SK-N-SH (cell line): ENCODE measurements around the gene DDA1. TPM values are rescaled to one million over a fixed set of nuclear protein-coding genes. Genes with fewer than 3 reads are reported as not detected.

Source experiments
- CTCF ChIA-PET: fragments of 300-600, 350-600 bp; formaldehyde crosslinking; extraction: SDS; loops from one replicate; lab custom pipeline; 2021; lab: Yijun Ruan, JAX
- POLR2A ChIA-PET: fragments of 350-600 bp; sonication (Branson Sonifier 250); formaldehyde crosslinking; extraction: SDS; loops from one replicate; lab custom pipeline; 2020; ENCODE audit warnings: antibody characterized with exemption, inconsistent platforms; lab: Yijun Ruan, JAX
- DNase-seq: peaks from one replicate; pipeline ENCODE4 v3.0.0; 2012
- H2AFZ ChIP-seq: fragments of 200-600 bp; sonication (generic); 2 replicates; pipeline ENCODE4 v1.8.1; 2016; ENCODE audit warnings: antibody characterized with exemption, mild to moderate bottlenecking, low read depth
- H3F3A ChIP-seq: fragments of 200-600 bp; sonication (generic); replicated peaks from 2 replicates; pipeline ENCODE3; 2016; ENCODE audit warnings: antibody characterized with exemption, mild to moderate bottlenecking; ENCODE audit not compliant: insufficient read depth
- H3K27ac ChIP-seq, 2 experiments: fragments of 200-500 bp in 1 of 2; fragments of 200-600 bp in 1 of 2; sonication (Bioruptor generic) in 1 of 2; sonication (generic), shearing (Covaris generic) in 1 of 2; 2 replicates each; pipeline versions ENCODE4 v1.5.1 to v1.6.1; 2014 to 2016; ENCODE audit warnings: low read depth in 2 of 2, inconsistent platforms in 1 of 2, low read length in 1 of 2, mild to moderate bottlenecking in 1 of 2, mixed read lengths in 1 of 2
- H3K27me3 ChIP-seq: fragments of 200-600 bp; sonication (generic), shearing (Covaris generic); 2 replicates; pipeline ENCODE4 v1.6.1; 2016; ENCODE audit warnings: mixed run types; ENCODE audit not compliant: insufficient read depth
- H3K36me3 ChIP-seq, 2 experiments: fragments of 200-500 bp in 1 of 2; fragments of 200-600 bp in 1 of 2; sonication (Bioruptor generic) in 1 of 2; sonication (generic) in 1 of 2; replicated peaks in 1 of 2; 2 replicates each; pipeline versions ENCODE3 to v1.5.1; 2014 to 2016; ENCODE audit warnings: low read length in 1 of 2, mild to moderate bottlenecking in 1 of 2; ENCODE audit not compliant: insufficient read depth in 2 of 2, control insufficient read depth in 1 of 2
- H3K4me1 ChIP-seq, 2 experiments: fragments of 200-500 bp in 1 of 2; fragments of 200-600 bp in 1 of 2; sonication (Bioruptor generic) in 1 of 2; sonication (generic), shearing (Covaris generic) in 1 of 2; 2 replicates each; pipeline versions ENCODE4 v1.5.1 to v1.6.1; 2014 to 2016; ENCODE audit warnings: low read depth in 1 of 2, low read length in 1 of 2, mixed run types in 1 of 2; ENCODE audit not compliant: insufficient read depth in 2 of 2, control insufficient read depth in 1 of 2
- H3K4me2 ChIP-seq: fragments of 200-600 bp; sonication (generic), shearing (Covaris generic); 2 replicates; pipeline ENCODE4 v1.6.1; 2017; ENCODE audit warnings: mixed run types
- H3K4me3 ChIP-seq, 2 experiments: fragments of 200-500 bp in 1 of 2; fragments of 200-600 bp in 1 of 2; sonication (Bioruptor generic) in 1 of 2; sonication (generic), shearing (Covaris generic) in 1 of 2; 2 replicates each; pipeline versions ENCODE4 v1.5.1 to v1.8.1; 2014 to 2016; ENCODE audit warnings: low read depth in 2 of 2, inconsistent platforms in 1 of 2, low read length in 1 of 2, mild to moderate bottlenecking in 1 of 2, mixed read lengths in 1 of 2, moderate library complexity in 1 of 2
- H3K79me2 ChIP-seq: fragments of 200-600 bp; sonication (generic); 2 replicates; pipeline ENCODE4 v1.8.1; 2017; ENCODE audit warnings: mild to moderate bottlenecking; ENCODE audit not compliant: insufficient read depth
- H3K9ac ChIP-seq: fragments of 200-600 bp; sonication (generic); 2 replicates; pipeline ENCODE4 v1.6.1; 2017; ENCODE audit warnings: mixed run types
- H3K9me2 ChIP-seq: fragments of 200-600 bp; sonication (generic); 2 replicates; pipeline ENCODE4 v1.6.1; 2017; ENCODE audit warnings: mixed run types
- H3K9me3 ChIP-seq: fragments of 200-600 bp; sonication (generic); 2 replicates; pipeline ENCODE4 v1.6.1; 2017; ENCODE audit warnings: mixed run types, mild to moderate bottlenecking, moderate library complexity
- H4K20me1 ChIP-seq: fragments of 200-600 bp; sonication (generic); 2 replicates; pipeline ENCODE4 v1.6.1; 2017; ENCODE audit warnings: mild to moderate bottlenecking, mixed run types; ENCODE audit not compliant: insufficient read depth
- ELF1 ChIP-seq: IDR thresholded peaks from 2 replicates; pipeline ENCODE4 v1.4.0; 2012
- EP300 ChIP-seq, 2 experiments: IDR thresholded peaks; 2 replicates each; pipeline versions ENCODE4 v1.4.0 to v1.6.1; 2012; ENCODE audit warnings: borderline replicate concordance in 1 of 2, low read depth in 1 of 2, low read length in 1 of 2
- FOXM1 ChIP-seq: IDR thresholded peaks from 2 replicates; pipeline ENCODE4 v1.4.0; 2012; ENCODE audit warnings: low read depth, mild to moderate bottlenecking
- NFIC ChIP-seq: IDR thresholded peaks from 2 replicates; pipeline ENCODE4 v1.4.0; 2012; ENCODE audit warnings: borderline replicate concordance
- NRF1 ChIP-seq: IDR thresholded peaks from 2 replicates; pipeline ENCODE4 v1.6.1; 2012; ENCODE audit warnings: low read depth, mild to moderate bottlenecking, low read length
- PBX3 ChIP-seq: IDR thresholded peaks from 2 replicates; pipeline ENCODE4; 2012
- RAD21 ChIP-seq: IDR thresholded peaks from 2 replicates; pipeline ENCODE4 v1.6.1; 2012; ENCODE audit warnings: mild to moderate bottlenecking, low read length
- YY1 ChIP-seq: IDR thresholded peaks from 2 replicates; pipeline ENCODE4 v1.4.0; 2012; ENCODE audit warnings: low read depth, mild to moderate bottlenecking
- WGBS: methylation state at CpG from one replicate; pipeline ENCODE4 v1.1.6; 2017; ENCODE audit warnings: low lambda C conversion rate; 5-methylcytosine and 5-hydroxymethylcytosine counted together
- polyA plus RNA-seq, 3 experiments: library from polyadenylated mRNA; depleted of rRNA; stranded (reverse); fragments of >200 nt; gene quantifications; 2 replicates each; pipeline ENCODE4 v1.2.3, GENCODE V29; 2012
- TF ChIP-seq, protein P1 (sequence below): IDR thresholded peaks from 2 replicates; pipeline ENCODE4 v1.4.0; 2012; ENCODE audit warnings: low read depth
- TF ChIP-seq, protein P2 (sequence below): IDR thresholded peaks from 2 replicates; pipeline ENCODE4 v1.6.1; 2012; ENCODE audit warnings: mild to moderate bottlenecking, low read depth, low read length, moderate library complexity

The DDA1 gene
- polyA plus RNA-seq, 1 of the 3 experiments (the other 2 are of a cell fraction), result 135 TPM

- TF ChIP-seq NRF1, result no peak
- TF ChIP-seq PBX3, result no peak
- TF ChIP-seq RAD21, result no peak
- no peak for TF ChIP-seq NFIC
- no peak for TF ChIP-seq ELF1
- TF ChIP-seq FOXM1, result no peak
- TF ChIP-seq EP300 (IDR thresholded peaks at IDR 0.05; ENCODE audit: borderline replicate concordance in 1 of 2, low read depth in 1 of 2, low read length in 1 of 2), result no peak
- TF ChIP-seq, all 33 proteins: peak for 0
- peaks cover 2% of the 10 kb centered on the region for H3F3A ChIP-seq
- no peak overlapping the region for H3K27ac ChIP-seq
- no peak overlapping the region for H3K4me3 ChIP-seq
- peaks cover 0 to 16% of the 10 kb centered on the region in 2 experiments; a peak in 1 of 4 replicates for H3K4me1 ChIP-seq
- H3K4me2 ChIP-seq, result no peak overlapping the region
- H3K9ac ChIP-seq, result no peak overlapping the region
- H3K9me2 ChIP-seq, result no peaks in the 10 kb centered on the region
- no peaks in the 10 kb centered on the region for H3K27me3 ChIP-seq
- ChIA-PET CTCF (interaction anchor here (1.2 kb wide), 1 partner anchor 55 kb away, joined by 5 read pairs; no protein-coding TSS in a partner anchor), POLR2A (interaction anchor here (0.8 kb wide), 1 partner anchor 22 kb away, joined by 3 read pairs; the partner anchor contains the start of gene DDA1)
- H3K9me3 ChIP-seq, result no peaks in the 10 kb centered on the region
- H2AFZ ChIP-seq, result no peak overlapping the region
- DNase-seq, result no peak
- no peaks in the 10 kb centered on the region for H3K79me2 ChIP-seq
- 85% methylated on average over 7 of the region's 13 CpGs for WGBS
- no peaks in the 10 kb centered on the region for H4K20me1 ChIP-seq
- H3K36me3 ChIP-seq, result peaks cover 0 to 9% of the 10 kb centered on the region in 2 experiments
These were observed 21.7 kb downstream of the DDA1 start for GRCh38 chr19:17331045-17331558.

DNA sequence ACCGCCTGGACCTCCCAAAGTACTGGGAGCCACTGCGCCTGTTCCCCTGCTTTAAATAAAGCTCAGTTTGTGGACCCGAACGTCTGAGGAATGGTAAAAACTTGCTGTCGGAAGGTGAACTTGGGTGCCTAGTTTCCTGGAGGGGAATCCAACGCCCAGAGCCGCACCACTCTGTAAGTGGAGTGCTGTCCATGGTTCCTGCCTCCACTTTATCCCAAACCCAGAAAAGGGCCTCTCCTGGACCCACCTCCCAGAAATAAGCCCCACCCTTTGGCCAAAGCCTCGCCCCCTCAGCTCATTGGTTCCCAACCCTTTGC lies 23.0 kb downstream of the DDA1 start:
- Histone ChIP-seq H3K27me3 (no peaks in the 10 kb centered on the region), H2AFZ (no peak overlapping the region), H3K79me2 (no peaks in the 10 kb centered on the region), H3K9ac (no peak overlapping the region), H3K4me3 (no peak overlapping the region), H3K4me1 (peaks cover 0 to 16% of the 10 kb centered on the region in 2 experiments; a peak in 1 of 4 replicates), H3F3A (peaks cover 8% of the 10 kb centered on the region), H3K9me2 (no peaks in the 10 kb centered on the region), H3K27ac (no peak overlapping the region), H3K36me3 (peaks cover 0 to 8% of the 10 kb centered on the region in 2 experiments), H4K20me1 (no peaks in the 10 kb centered on the region), H3K9me3 (no peaks in the 10 kb centered on the region), H3K4me2 (no peak overlapping the region)
- DNase-seq, result no peak
- POLR2A ChIA-PET, result interaction anchor here (0.5 to 1.6 kb wide), 3 partner anchors 23 to 129 kb away, joined by 3 to 8 read pairs (median 4); partner anchors contain the start of genes ABHD8 and DDA1
- CTCF ChIA-PET, result interaction anchor here (0.9 to 1.8 kb wide), 5 partner anchors 13 to 59 kb away, joined by 3 to 7 read pairs (median 5); partner anchors contain the start of gene MRPL34
- WGBS, result 95% methylated on average over 8 of the region's 8 CpGs
- TF ChIP-seq, protein P1, sequence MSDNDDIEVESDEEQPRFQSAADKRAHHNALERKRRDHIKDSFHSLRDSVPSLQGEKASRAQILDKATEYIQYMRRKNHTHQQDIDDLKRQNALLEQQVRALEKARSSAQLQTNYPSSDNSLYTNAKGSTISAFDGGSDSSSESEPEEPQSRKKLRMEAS, result no peak
- TF ChIP-seq, protein P2, sequence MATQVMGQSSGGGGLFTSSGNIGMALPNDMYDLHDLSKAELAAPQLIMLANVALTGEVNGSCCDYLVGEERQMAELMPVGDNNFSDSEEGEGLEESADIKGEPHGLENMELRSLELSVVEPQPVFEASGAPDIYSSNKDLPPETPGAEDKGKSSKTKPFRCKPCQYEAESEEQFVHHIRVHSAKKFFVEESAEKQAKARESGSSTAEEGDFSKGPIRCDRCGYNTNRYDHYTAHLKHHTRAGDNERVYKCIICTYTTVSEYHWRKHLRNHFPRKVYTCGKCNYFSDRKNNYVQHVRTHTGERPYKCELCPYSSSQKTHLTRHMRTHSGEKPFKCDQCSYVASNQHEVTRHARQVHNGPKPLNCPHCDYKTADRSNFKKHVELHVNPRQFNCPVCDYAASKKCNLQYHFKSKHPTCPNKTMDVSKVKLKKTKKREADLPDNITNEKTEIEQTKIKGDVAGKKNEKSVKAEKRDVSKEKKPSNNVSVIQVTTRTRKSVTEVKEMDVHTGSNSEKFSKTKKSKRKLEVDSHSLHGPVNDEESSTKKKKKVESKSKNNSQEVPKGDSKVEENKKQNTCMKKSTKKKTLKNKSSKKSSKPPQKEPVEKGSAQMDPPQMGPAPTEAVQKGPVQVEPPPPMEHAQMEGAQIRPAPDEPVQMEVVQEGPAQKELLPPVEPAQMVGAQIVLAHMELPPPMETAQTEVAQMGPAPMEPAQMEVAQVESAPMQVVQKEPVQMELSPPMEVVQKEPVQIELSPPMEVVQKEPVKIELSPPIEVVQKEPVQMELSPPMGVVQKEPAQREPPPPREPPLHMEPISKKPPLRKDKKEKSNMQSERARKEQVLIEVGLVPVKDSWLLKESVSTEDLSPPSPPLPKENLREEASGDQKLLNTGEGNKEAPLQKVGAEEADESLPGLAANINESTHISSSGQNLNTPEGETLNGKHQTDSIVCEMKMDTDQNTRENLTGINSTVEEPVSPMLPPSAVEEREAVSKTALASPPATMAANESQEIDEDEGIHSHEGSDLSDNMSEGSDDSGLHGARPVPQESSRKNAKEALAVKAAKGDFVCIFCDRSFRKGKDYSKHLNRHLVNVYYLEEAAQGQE, result peak; percentile 65
- no peak for TF ChIP-seq YY1
